A673 (cell line): ENCODE data around the gene RIT2. TPM values are rescaled to one million over a fixed set of nuclear protein-coding genes. Genes with fewer than 3 reads are reported as not detected.

Source experiments
- BruUV-seq: library from RNA; stranded (reverse); fragments of 400-500 nt; replicated peaks from 2 replicates; lab custom pipeline; 2021; lab: Mats Ljungman, UMichigan
- CTCF ChIA-PET: fragments of 300-600 bp; sonication (Branson Sonifier 250); formaldehyde crosslinking; loops from one replicate; lab custom pipeline; 2022; ENCODE audit warnings: antibody characterized with exemption; lab: Charles Lee
- POLR2A ChIA-PET: fragments of 300-600 bp; sonication (Branson Sonifier 250); formaldehyde crosslinking; loops from one replicate; lab custom pipeline; 2022; ENCODE audit warnings: antibody characterized with exemption; ENCODE audit not compliant: low non-redundant PET; lab: Charles Lee
- DNase-seq: peaks from one replicate; pipeline ENCODE4 v3.0.0-alpha.2; 2015; ENCODE audit warnings: low spot score
- H3K27ac ChIP-seq: fragments of 200-600 bp; sonication (generic); 2 replicates; pipeline ENCODE4 v1.5.1; 2016; ENCODE audit warnings: mixed run types, low read depth, mild to moderate bottlenecking, mixed read lengths, antibody characterized with exemption, low read length; ENCODE audit not compliant: poor library complexity, severe bottlenecking
- H3K27me3 ChIP-seq: fragments of 200-600 bp; sonication (generic); replicated peaks from 2 replicates; pipeline ENCODE4 v1.6.1; 2017; ENCODE audit warnings: mixed run types, low read depth, mild to moderate bottlenecking, mixed read lengths, antibody characterized with exemption, low read length; ENCODE audit not compliant: insufficient read depth, poor library complexity
- H3K36me3 ChIP-seq: fragments of 200-600 bp; sonication (generic); 2 replicates; pipeline ENCODE4 v1.6.1; 2016; ENCODE audit warnings: mixed run types, mild to moderate bottlenecking, mixed read lengths, antibody characterized with exemption, low read length; ENCODE audit not compliant: insufficient read depth, poor library complexity, severe bottlenecking
- H3K4me1 ChIP-seq: fragments of 200-600 bp; sonication (generic); 2 replicates; pipeline ENCODE4 v1.6.1; 2017; ENCODE audit warnings: mixed run types, mild to moderate bottlenecking, mixed read lengths, antibody characterized with exemption, low read length; ENCODE audit not compliant: insufficient read depth, poor library complexity, severe bottlenecking
- H3K4me3 ChIP-seq: fragments of 200-600 bp; sonication (generic); 2 replicates; pipeline ENCODE4 v1.5.1; 2016; ENCODE audit warnings: low read depth, mixed run types, mild to moderate bottlenecking, mixed read lengths, low read length; ENCODE audit not compliant: poor library complexity, severe bottlenecking
- H3K9me3 ChIP-seq: fragments of 200-600 bp; sonication (generic); 2 replicates; pipeline ENCODE4 v1.6.1; 2016; ENCODE audit warnings: mixed run types, low read depth, mild to moderate bottlenecking, mixed read lengths, antibody characterized with exemption, low read length; ENCODE audit not compliant: poor library complexity, severe bottlenecking
- EZH2 ChIP-seq: fragments of 200-600 bp; sonication (generic); IDR thresholded peaks from 2 replicates; pipeline ENCODE4 v1.6.1; 2017; ENCODE audit warnings: borderline replicate concordance, low read depth, mild to moderate bottlenecking, mixed read lengths, antibody characterized with exemption, low read length; ENCODE audit not compliant: poor library complexity, severe bottlenecking
- intact Hi-C: fragments of 100-400 bp; cut with micrococcal nuclease; formaldehyde crosslinking; loops from one replicate; pipeline ENCODE4 v1.10.0; 2022; ENCODE audit not compliant: unreplicated experiment
- total RNA-seq: library from RNA; stranded (reverse); gene quantifications from 2 replicates; pipeline ENCODE4 v1.2.3, GENCODE V29; 2021
- TF ChIP-seq, protein P1 (sequence below): fragments of 300-800, 200-600 bp; sonication (generic); conservative IDR thresholded peaks from 2 replicates; pipeline ENCODE4 v1.5.1; 2017; ENCODE audit warnings: low read depth, mild to moderate bottlenecking, antibody characterized with exemption, low read length, moderate library complexity, mixed read lengths

Gene RIT2
- total RNA-seq, 1 experiment from 2014 or later: not detected

DNA sequence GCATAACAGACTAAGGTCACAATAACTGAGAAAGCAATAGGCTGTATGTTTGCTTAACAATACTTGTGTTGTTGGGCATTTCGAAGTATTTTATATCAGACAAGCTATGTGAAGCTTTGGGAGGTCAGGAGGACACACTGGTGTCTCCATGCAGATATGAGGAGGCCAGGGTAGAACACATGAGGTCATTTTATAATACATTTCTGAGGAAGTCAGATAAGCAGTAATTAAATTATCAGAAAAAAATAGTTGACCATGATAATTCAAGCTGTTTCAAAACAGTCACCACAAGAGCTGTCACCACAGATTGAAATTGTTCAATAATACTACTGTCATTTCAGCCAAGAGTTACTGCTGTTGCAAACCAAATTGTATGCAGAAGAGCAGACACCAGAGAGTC lies 160.6 kb downstream of the RIT2 start:
- H3K9me3 ChIP-seq: no peaks in the 10 kb centered on the region
- no peaks in the 10 kb centered on the region for H3K27me3 ChIP-seq
- CTCF ChIA-PET: interaction anchor here (0.6 kb wide), 1 partner anchor 317 kb away, joined by 3 read pairs; no protein-coding TSS in a partner anchor
- no peak for DNase-seq
- BruUV-seq: no TSS peak
- H3K36me3 ChIP-seq: no peaks in the 10 kb centered on the region
- POLR2A ChIA-PET: no interaction called here
- no peak overlapping the region for H3K4me3 ChIP-seq
- H3K4me1 ChIP-seq: no peaks in the 10 kb centered on the region
- TF ChIP-seq, protein P1, sequence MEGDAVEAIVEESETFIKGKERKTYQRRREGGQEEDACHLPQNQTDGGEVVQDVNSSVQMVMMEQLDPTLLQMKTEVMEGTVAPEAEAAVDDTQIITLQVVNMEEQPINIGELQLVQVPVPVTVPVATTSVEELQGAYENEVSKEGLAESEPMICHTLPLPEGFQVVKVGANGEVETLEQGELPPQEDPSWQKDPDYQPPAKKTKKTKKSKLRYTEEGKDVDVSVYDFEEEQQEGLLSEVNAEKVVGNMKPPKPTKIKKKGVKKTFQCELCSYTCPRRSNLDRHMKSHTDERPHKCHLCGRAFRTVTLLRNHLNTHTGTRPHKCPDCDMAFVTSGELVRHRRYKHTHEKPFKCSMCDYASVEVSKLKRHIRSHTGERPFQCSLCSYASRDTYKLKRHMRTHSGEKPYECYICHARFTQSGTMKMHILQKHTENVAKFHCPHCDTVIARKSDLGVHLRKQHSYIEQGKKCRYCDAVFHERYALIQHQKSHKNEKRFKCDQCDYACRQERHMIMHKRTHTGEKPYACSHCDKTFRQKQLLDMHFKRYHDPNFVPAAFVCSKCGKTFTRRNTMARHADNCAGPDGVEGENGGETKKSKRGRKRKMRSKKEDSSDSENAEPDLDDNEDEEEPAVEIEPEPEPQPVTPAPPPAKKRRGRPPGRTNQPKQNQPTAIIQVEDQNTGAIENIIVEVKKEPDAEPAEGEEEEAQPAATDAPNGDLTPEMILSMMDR: no peak
- TF ChIP-seq EZH2: no peak
- intact Hi-C loops: no loop called here
- no peak overlapping the region for H3K27ac ChIP-seq

DNA sequence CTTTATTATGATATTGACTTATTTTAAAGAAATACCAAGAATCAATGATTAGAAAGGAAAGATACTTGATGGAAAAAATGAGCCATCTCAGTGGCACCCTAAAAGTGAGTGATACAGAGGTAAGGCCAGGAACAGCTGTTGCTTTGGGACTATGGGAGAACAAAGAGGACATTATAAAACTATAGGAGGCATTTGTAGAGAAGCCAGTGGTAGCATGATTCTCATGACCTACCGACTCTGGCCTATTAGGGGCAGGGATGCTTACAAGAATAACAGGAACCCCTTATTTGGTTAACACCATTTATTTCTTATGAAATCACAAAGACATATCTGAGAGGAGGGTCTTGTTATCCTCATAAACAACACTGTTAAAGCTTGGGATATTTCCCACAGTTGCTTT lies 162.2 kb downstream of the RIT2 start:
- POLR2A ChIA-PET: no interaction called here
- no peak for TF ChIP-seq EZH2
- TF ChIP-seq, protein P1: no peak
- Histone ChIP-seq H3K27me3 (no peaks in the 10 kb centered on the region), H3K36me3 (no peaks in the 10 kb centered on the region), H3K27ac (no peak overlapping the region), H3K4me3 (no peak overlapping the region), H3K4me1 (no peaks in the 10 kb centered on the region), H3K9me3 (no peaks in the 10 kb centered on the region)
- CTCF ChIA-PET: no interaction called here
- DNase-seq: no peak
- intact Hi-C loops: no loop called here
- no TSS peak for BruUV-seq

DNA sequence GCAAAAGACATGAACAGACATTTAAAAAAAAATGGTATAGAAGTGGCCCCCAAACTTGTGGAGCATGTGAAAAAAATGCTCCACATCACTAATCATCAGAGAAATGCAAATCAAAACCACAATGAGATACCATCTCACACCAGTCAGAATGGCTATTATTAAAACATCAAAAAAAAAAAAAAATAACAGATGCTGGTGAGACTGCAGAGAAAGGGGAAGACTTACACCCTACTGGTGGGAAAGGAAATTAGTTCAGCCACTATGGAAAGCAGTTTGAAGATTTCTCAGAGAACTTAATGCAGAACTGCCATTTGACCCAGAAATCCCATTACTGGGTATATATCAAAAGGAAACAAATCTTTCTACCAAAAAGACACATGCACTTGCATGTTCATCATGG lies 164.8 kb downstream of the RIT2 start:
- Histone ChIP-seq H3K27me3 (no peaks in the 10 kb centered on the region), H3K9me3 (no peaks in the 10 kb centered on the region), H3K4me3 (no peak overlapping the region), H3K36me3 (no peaks in the 10 kb centered on the region), H3K27ac (no peak overlapping the region), H3K4me1 (no peaks in the 10 kb centered on the region)
- ChIA-PET POLR2A (no interaction called here), CTCF (no interaction called here)
- no peak for TF ChIP-seq EZH2
- TF ChIP-seq, protein P1: no peak
- no peak for DNase-seq
- intact Hi-C loops: no loop called here
- BruUV-seq: no TSS peak
